ENCODE results near the gene LRRC26.

The LRRC26 gene

DNA sequence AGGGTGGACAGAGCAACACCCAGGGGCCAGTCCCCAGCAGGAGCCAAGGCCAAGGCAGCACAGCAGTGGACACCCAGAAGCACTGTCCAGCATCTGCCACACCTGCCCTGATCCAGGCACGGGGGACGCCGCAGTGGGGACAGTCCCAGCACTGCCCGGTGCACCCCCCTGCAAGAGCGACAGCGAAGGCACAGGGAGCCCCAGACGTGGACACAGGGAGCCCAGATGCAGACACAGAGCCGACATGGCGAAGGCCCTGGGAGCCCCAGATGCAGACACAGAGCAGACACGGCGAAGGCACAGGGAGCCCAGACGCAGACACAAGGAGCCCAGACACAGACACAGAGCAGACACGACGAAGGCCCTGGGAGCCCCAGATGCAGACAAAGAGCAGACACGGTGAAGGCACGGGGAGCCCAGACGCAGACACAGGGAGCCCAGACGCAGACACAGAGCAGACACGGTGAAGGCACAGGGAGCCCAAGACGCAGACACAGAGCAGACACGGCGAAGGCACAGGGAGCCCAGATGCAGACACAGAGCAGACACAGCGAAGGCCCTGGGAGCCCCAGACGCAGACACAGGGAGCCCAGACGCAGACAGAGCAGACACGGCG, 14.2 kb upstream of the LRRC26 start:
- no peak for DNase-seq (ENCODE audit: low read depth in 2 of 2)

DNA sequence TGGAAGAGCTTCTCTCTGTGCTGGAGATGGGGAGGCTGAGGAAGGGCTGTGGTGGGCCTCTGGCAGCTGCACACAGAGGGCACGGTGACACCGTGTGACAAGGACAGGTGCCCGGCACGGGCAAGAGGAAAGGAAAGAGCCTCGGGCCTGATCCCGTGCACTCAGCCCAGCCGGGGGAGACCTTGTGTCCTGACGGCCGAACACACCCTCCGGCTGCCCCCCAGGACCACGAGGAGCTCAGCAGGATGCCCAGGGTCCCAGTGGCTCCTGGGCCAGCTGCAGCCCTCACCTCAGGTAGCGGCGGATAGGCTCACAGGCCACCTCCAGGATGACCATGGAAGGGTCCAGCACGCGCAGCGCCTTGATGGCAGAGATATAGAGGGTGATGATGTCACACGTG, 13.0 kb upstream of the LRRC26 start:
- no peak for DNase-seq (ENCODE audit: low read depth in 2 of 2)

DNA sequence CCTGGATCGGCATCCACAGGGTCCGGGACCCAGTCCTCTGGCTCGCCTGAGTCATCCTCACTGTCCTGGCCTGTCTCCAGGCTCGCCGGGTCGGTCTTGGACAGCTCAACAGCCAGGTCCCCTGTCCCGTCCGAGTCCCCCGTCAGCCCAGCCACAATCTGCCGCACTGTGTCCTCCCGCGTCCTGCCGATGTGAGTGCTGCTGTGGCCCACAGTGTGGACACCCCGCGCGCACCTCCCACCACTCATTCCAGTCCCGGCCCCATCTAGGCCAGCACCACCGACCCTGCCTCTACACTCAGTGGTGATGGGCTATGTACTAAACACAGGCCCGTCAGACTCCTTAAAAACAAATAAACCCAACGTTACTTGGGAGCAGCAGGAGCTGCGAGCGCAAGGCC, 11.8 kb upstream of the LRRC26 start:
- DNase-seq (ENCODE audit: low read depth in 2 of 2): no peak

DNA sequence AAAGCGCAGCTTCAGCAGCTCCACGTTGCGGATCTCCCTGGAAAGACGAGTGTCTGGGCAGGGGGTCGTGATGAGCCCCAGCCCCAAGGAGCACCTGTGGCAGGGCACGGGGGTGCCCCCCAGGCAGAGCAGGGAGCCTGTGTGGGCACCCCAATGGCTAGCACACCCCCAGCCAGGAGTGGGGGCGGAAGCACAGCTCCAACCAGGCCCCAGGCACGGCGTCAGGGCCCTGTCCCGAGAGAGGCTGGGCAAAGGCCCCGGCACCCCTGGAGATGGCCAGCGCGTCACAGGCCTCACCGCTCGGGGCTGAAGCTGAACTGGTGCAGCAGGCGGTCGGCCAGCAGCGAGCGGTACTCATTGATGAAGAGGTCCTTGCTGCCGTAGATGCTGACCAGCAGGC, 10.6 kb upstream of the LRRC26 start:
- no peak for DNase-seq (ENCODE audit: low read depth in 2 of 2)

DNA sequence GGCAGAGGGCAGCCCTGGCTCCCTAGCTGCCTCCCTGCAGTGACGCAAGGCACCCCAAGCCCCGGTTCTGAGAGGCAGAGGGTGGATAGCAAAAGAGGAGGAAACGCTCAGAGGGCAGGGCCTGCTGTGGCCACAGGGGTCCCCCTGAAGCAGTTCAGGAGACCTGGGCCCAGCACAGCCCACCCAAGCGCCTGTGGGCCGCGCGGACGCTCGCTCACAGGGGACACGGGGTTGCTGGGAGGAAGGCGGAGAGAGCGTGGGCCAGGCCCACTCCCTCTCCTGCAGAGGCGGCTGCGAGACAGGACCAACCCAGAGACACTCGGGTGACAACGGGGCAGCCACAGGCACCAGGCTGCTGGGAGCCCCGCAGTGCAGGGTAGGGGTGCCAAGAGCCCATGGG, 9.9 kb upstream of the LRRC26 start:
- DNase-seq (ENCODE audit: low read depth in 2 of 2): no peak

DNA sequence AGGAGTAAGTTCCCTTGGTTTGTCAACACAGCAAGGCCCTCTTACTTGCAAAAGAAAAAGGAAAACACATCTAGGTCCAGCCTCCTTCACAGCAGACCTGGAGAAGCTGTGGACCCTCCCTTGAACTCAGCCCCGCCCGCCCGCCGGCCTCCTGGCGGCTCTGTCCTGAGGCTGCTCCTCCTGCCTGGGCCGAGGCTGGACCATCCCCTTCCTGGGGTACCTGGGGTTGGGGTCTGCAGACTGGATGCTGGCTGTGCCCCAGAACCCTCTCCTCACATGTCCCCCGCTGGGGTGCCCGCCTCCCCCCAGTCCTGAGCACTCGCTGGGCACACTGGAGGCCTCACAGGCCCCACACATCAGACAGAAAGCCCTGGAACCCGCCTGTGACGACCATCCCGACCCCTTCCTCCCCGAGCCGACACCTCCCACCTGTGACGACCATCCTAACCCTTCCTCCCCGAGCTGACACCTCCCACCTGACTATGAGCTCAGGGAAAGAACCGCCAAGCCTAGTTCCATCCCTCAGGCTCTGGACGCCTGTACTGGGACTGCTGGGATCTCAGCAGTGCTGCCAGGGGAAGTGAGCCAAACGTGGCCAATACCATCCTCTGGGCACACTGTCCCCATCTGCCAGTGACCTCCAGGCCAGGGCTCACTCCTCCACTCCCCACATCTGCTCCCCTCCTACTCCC, 9.2 kb upstream of the LRRC26 start:
- no peak for DNase-seq (ENCODE audit: low read depth in 2 of 2)

DNA sequence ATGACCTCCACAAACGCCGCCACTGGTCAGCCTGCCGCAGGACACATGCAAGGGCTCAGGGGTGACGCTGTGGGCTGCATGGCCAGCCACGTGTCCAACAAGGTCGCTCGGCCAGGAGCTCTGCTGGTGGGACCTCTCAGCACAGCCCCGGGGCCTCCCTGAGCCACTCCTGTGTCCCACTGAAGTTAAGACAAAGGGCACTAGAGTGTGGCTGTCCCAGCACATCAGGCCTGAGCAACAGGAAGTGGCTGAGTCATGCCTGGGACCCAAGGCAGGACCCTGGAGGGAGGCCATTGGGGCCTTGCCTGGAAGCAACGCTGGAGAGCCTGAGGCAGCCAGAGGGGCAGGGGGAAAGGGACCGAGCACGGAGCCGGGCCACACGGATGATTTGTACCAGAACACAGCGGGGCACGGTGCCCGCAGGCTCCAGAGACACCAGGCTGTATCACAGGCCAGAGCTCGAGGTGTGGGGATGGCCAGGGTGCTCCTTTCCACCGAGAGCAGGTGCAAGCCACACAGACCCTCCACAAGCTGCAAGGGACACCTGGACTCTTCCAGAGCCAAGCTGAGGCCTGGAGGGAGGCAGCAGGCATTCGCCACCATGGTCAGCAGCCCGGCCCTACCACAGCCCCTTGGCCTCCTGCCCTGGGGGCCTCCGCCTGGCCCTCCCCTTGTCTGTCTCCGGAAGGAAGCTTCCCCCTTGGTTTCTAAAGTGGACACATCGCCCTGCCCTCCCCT, 8.5 kb upstream of the LRRC26 start:
- no peak for DNase-seq (ENCODE audit: low read depth in 2 of 2)

DNA sequence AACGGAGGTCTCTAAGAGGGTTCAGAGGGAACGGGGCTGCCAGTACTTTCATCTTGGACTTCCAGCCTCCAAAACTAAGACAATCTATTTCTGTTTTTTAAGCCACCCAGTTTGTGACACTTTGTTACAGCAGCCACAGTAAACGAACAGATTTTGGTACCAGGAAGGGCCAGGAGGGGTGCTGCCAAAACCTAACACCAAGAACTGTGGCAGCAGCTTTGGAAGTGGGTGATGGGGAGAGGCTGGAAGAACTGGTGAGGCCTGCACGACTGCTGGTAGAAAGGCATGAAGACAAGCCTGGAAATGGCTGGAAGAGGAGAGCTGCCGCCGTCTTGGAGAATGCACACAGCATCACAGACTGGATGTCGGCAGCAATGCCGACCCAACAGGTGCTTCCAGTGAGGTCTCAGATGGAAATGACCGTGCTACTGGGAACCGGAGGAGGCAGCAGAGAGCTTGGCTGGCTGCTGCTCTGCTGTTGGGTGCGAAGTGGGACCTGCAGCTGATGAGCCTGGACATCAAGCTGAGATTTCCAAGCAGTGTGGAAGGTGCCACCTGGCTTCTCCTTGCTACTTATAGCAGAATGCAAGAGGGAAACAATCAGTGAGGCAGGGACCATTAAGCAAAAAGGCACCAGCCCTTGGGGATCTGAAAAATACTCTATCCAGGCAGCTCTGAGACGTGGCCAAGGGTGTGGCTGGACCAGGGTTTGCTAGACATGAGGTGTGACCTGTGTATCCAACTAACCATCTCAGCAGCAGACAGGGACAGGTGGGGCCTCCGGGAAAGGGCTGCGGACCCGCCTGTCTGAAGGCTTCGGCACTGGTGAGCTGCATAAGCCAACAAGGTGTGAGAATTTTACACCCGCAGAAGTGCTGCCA, 6.7 kb upstream of the LRRC26 start:
- no peak for DNase-seq (ENCODE audit: low read depth in 2 of 2)

DNA sequence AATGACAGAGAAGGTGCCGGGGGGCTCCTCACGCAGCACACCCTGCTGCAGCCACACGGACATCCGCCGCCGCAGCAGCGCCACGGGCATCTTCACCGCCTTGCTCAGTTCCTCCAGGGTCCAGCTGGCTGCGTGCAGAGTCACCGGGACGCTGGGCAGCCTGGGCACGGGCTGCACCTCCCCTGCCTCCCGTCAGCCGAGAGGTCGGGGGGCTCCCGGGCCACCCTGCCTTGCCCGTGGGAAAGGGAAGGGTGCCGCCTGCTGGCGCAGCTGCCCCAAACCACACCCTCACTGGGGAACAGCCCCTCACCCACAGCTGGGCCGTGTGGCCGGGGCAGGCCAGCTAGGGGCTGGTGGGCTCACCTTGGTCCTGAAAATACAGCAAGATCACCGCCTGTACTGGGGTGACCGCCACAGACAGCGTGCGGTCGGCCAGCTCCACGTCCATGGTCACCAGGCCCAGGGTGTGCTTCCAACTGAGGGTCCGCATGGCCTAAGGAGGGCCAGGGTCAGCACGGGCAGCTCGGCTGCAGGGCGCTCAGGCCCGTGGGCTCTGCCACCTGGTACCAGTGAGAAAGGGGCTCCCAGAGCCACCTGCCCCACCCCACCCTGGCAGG, 5.6 kb upstream of the LRRC26 start:
- DNase-seq (ENCODE audit: low read depth in 2 of 2): no peak

DNA sequence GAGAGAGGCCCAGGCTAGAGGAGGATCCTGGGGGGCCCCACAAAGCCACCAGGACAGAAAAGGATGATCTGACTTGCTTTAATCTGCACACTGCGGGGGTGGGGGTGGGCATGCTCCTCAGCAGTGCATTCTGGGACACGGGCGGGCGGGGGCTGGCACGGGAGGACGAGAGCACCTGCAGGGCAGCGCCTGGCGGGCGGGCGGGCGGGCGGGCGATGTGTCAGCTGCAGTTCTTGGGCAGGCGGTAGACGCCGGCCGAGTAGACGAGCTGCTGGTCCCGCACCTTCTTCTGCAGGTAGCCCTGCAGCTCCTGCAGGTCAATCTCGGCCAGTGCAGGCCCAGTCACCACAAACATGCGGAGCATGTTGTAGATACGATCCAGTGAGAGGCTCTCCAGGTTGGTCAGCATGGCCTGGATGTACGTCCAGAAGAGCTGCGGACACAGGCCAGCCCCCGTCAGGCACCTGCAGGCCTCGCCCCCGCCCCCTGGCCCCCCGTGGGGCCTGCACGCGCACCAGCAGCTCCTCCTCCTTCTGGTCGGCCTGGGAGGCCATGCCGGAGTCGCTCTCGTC, 5.0 kb upstream of the LRRC26 start:
- no peak for DNase-seq (ENCODE audit: low read depth in 2 of 2)

DNA sequence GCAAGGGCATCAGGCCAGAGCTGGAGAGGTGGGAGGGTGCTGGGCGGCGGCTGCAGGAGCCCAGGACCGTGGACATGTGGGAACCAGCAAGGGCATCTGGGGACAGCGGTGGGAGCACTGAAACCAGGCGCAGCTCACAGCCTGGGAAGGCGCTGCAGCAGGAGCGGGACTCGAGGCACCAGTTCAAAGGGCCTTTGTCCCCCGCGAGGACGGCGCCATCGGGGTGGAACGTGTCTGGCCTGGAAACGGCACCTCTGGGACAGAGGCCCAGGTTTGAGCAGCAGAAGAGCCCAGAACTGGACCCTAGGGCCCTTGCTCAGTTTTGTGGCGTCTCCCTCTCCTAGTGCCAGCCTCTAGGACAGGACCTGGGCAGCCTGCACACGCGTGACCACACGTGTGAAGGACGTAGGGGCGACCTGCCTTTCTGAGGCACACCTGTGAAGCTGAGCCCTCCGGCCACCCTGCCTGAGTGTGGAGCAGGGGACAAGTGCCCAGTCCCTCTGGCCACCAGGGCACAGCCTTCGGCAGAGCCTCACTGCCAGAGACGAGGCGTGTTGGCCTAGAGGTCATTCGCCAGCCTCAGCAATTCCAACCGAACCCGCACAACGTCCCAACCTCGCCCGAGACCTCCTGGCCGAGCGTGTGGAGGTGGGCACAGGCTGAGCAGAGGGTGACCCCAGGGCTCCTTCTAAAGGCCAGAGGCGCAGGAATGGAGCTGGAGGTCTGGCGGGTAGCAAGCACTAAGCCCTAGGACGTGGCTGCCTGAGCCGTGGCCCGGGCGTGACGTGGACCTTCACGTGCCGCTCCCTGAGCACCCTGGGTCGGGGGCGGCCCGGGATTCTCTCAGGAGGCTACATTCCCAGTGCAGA, 4.2 kb upstream of the LRRC26 start:
- DNase-seq (ENCODE audit: low read depth in 2 of 2): no peak

DNA sequence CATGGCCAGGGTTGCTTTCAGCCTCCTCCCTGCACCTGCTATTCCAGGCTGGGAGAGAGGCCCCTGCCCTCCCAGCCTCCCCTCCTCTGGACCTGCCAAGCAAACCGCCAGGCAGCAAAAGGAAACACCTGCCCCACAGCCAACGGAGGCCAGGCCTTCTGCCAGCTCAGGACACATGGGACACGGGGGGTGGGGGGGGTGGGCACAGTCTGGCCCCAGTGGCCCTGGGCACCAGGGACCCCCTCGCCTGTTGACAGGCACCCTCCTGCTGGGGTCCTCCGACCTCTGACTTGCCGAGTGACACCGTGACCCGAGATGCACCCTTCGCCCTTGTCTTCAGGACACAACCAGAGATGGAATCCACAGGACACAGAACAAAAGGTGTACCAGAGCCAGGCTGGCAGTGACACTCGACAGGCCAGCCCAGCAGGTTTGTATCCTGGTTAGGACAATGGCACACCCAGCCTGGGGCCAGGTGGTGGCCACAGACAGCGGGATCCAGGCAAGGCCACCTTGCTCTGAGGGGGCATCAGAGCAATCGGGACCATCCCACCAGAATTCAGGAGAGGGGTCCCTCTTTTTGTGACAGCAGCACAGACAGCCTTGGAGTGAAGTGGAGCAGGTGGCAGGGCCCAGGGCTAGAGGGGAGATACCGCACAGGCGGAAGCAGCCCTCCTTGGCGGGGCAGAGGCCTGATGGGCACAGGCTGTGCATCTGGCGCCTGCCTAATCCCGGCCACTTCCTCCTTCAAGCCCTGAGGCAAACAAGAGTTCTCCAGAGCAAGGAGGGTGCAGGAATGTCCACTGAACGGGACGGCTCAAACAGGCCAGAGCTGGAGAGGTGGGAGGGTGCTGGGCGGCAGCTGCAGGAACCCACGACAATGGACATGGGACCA, 3.3 kb upstream of the LRRC26 start:
- DNase-seq (ENCODE audit: low read depth in 2 of 2): no peak

DNA sequence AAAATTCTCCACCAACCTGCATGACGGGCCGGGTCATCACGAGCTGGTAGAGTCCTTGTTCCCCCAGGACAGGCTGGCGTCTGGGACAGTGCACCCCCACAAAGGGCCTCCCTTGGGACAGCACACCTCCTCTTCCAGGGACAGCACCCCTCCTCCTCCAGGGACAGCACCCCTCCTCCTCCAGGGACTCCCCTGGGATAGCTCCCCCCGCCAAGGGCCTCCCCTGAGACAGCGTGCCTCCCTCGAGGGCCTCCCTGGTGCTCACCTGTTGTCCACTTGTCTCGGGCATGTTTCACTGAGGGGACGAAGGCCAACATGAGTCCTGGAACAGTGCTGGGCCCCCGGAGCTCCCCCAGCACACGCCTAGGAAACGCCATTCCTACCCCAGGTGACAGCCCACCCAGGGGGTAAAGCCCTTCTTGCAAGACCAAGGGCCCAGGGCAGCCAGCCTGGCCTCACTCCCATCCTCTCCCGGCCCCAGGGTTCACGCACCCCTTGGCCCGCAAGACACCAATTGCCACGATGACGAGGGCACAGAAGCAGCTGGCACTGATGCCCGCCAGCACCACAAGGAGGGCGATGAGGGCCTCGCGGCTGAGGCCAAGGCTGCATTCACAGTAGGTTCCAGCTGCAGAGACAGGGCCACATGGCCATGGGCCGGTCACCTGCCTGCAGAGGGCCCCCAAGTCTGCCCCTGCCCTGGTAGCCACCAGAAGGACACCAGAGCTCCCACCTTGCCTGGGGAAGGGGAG, 1.5 kb upstream of the LRRC26 start:
- DNase-seq (ENCODE audit: low read depth in 2 of 2): no peak

DNA sequence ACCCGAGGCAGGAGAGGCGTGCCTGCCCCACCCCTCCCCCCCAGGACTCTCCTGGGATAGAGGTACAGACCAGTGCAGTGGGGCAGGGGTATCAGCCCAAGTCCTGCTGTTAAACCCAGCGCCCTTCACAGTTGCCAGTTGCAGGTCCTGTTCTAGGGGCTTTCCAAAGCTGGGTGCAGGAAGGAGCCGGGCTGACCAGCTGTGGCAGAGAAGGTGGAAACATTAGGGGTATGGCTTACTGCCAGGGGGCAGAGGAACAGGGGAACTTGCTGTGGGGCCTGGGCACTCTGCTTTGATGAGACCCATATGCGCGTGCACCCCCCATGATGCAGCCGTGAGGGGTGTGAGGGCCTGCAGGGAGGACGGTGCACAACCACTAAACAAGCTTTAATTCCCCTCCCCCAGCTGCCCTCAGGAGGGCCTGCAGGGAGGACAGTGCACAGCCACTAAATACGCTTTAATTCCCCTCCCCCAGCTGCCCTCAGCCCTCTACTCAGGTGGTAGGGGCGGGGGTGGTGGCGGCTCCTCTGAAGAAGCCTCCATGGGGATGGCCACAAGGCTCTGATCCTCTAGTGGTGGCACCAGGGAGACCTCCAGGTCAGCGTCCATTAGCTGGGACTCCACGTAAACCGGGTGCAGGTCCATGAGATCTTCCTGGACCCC, 766 bp upstream of the LRRC26 start:
- DNase-seq (ENCODE audit: low read depth in 2 of 2): no peak

DNA sequence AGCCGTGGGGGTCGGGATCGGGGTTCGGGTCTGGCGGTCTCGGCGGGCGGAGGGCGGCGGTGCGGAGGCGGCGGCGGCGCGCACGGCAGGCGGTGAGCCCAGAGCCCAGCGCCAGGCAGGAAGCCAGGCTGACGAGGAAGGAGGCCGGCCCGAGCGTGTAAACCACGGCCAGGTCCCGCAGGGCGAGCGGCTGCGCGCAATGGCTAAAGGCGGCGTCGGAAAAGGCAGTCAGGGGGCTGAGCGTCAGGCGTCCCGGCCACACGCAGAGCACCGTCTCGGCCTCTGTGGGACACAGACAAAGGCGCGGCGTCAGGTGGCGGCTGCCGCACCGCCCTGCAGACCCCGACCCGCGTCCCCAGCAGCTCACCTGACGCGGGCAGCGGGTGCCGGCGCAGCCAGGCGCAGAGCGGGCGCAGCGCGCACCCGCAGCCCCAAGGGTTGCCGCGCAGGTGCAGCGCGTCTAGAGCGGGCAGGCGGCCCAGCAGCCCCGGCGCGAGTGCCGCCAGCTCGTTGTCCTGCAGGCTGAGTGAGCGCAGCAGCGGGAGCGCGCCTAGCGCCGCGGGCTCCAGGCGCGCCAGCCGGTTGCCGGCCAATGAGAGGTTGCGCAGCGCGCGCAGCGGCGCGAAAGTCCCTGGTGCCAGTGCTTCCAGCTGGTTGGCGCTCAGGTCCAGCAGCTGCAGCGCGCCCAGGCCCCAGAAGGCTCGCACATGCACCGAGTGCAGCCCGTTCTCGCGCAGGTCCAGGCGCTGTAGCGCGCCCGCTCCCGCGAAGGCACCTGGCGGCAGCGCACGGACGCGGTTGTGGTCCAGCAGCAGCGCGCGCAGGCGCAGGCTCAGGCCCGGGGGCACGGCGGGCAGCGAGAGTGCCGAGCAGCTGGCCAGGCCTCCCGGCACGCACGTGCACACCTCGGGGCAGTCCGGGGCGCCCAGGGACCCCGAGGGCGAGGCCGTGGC, 671 bp downstream of the LRRC26 start:
- no peak for DNase-seq (ENCODE audit: low read depth in 2 of 2)

DNA sequence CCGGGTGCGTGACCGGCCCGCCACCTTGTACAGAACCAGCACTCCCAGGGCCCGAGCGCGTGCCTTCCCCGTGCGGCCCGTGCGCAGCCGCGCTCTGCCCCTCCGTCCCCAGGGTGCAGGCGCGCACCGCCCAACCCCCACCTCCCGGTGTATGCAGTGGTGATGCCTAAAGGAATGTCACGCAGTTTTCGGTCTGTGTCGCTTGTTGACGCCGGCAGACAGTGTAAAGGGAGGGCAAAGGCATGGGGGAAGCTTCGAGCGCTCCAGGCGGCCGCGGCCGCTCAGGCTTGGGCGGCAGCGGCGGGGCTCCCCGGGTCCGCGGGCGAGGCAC, 1.3 kb downstream of the LRRC26 start:
- DNase-seq (ENCODE audit: low read depth in 2 of 2): no peak

Data from stimulated activated CD4-positive, alpha-beta T cell treated with anti-CD3 and anti-CD28 coated beads, Interleukin-15, amount 100 ng/mL, for 48 hours (primary cell).